K562 (cell line): ENCODE measurements around the gene KIF6. TPM values are rescaled to one million over a fixed set of nuclear protein-coding genes. Genes with fewer than 3 reads are reported as not detected.

ENCODE experiments used
- ATAC-seq: fragments of 200-7000 bp; cut with Tn5 transposase; 3 replicates; pipeline ENCODE4 v1.9.1; 2020; ENCODE audit warnings: moderate library complexity
- BruUV-seq: library from RNA; stranded (reverse); fragments of 400-500 nt; replicated peaks from 2 replicates; lab custom pipeline; 2021; lab: Mats Ljungman, UMichigan
- CTCF ChIA-PET: fragments of 300-600 bp; formaldehyde crosslinking; extraction: SDS; loops from one replicate; lab custom pipeline; 2021; ENCODE audit warnings: low intra/inter-chr PET ratio; lab: Yijun Ruan, JAX
- POLR2A ChIA-PET: fragments of 300-600, 350-650 bp; sonication (Branson Sonifier 250); formaldehyde crosslinking; extraction: SDS; loops from one replicate; lab custom pipeline; 2021; ENCODE audit warnings: antibody characterized with exemption, inconsistent platforms; lab: Yijun Ruan, JAX
- DNase-seq, 4 experiments: peaks; one replicate each; pipeline versions ENCODE4 v3.0.0 to v3.0.0-alpha.2; 2011 to 2018; ENCODE audit warnings: low spot score in 3 of 4, mixed read lengths in 3 of 4; ENCODE audit errors: extremely low read depth in 1 of 4
- FAIRE-seq: peaks from 2 replicates; lab custom pipeline; 2011; peaks lifted over from hg19 to GRCh38; lab: Jason Lieb, UNC
- H2AFZ ChIP-seq: 2 replicates; pipeline ENCODE4 v1.6.0; 2011; ENCODE audit warnings: low read depth, low read length, control low read depth, inconsistent platforms
- H3K27ac ChIP-seq: fragments of 200-600 bp; 3 replicates; pipeline ENCODE4 v1.8.0; 2011; ENCODE audit warnings: low read depth, mild to moderate bottlenecking, control low read depth, inconsistent platforms, low read length, moderate library complexity, mixed read lengths; ENCODE audit errors: extremely low read depth
- H3K27me3 ChIP-seq, 2 experiments: fragments of 300-600 bp in 1 of 2; 2 replicates in 1 of 2; 3 replicates in 1 of 2; pipeline versions ENCODE4 v1.6.0 to v1.8.0; 2011; ENCODE audit warnings: inconsistent platforms in 2 of 2, low read length in 2 of 2, mild to moderate bottlenecking in 1 of 2, mixed read lengths in 1 of 2, moderate library complexity in 1 of 2; ENCODE audit not compliant: control insufficient read depth in 2 of 2, insufficient read depth in 2 of 2
- H3K36me3 ChIP-seq: fragments of 300-600 bp; 3 replicates; pipeline ENCODE4 v1.8.0; 2011; ENCODE audit warnings: mild to moderate bottlenecking, low read length, inconsistent platforms; ENCODE audit not compliant: control insufficient read depth, insufficient read depth
- H3K4me1 ChIP-seq, 2 experiments: fragments of 200-600 bp in 1 of 2; replicated peaks in 1 of 2; 2 replicates in 1 of 2; 3 replicates in 1 of 2; pipeline versions ENCODE4 v1.5.1 to v1.8.0; 2011; ENCODE audit warnings: inconsistent platforms in 2 of 2, low read length in 2 of 2, mild to moderate bottlenecking in 1 of 2, mixed read lengths in 1 of 2, moderate library complexity in 1 of 2; ENCODE audit not compliant: control insufficient read depth in 2 of 2, insufficient read depth in 2 of 2
- H3K4me2 ChIP-seq: 2 replicates; pipeline ENCODE4 v1.6.1; 2011; ENCODE audit warnings: low read length, control low read depth, inconsistent platforms, mixed read lengths; ENCODE audit not compliant: insufficient read depth
- H3K4me3 ChIP-seq: fragments of 200-600 bp; sonication (generic), shearing (Covaris generic); 2 replicates; pipeline ENCODE4 v1.5.1; 2016; ENCODE audit warnings: control low read depth, inconsistent platforms
- H3K79me2 ChIP-seq: fragments of 200-600 bp; 3 replicates; pipeline ENCODE4 v1.8.0; 2011; ENCODE audit warnings: low read length, inconsistent platforms; ENCODE audit not compliant: control insufficient read depth, insufficient read depth
- H3K9ac ChIP-seq, 2 experiments: 2 replicates each; pipeline versions ENCODE4 v1.6.0 to v1.6.1; 2011; ENCODE audit warnings: low read depth in 2 of 2, low read length in 2 of 2, control low read depth in 1 of 2, inconsistent platforms in 1 of 2, mild to moderate bottlenecking in 1 of 2, mixed read lengths in 1 of 2; ENCODE audit not compliant: insufficient read depth in 1 of 2
- H3K9me1 ChIP-seq: one replicate; pipeline ENCODE4 v1.6.0; 2011; ENCODE audit warnings: inconsistent platforms, mild to moderate bottlenecking, low read length, moderate library complexity; ENCODE audit not compliant: control insufficient read depth, insufficient read depth
- H3K9me3 ChIP-seq: replicated peaks from 2 replicates; pipeline ENCODE4 v1.5.1; 2011; ENCODE audit warnings: low read depth, low read length, inconsistent platforms; ENCODE audit not compliant: control insufficient read depth, insufficient read depth
- H4K20me1 ChIP-seq: replicated peaks from 2 replicates; pipeline ENCODE4 v1.6.1; 2011; ENCODE audit warnings: low read length, inconsistent platforms, mixed read lengths; ENCODE audit not compliant: control insufficient read depth, insufficient read depth
- BCOR ChIP-seq: fragments of 450-650 bp; IDR thresholded peaks from 2 replicates; pipeline ENCODE4 v1.6.1; 2016
- CREB1 ChIP-seq, 2 experiments: sonication (generic) in 1 of 2; formaldehyde crosslinking in 1 of 2; IDR thresholded peaks; 2 replicates each; pipeline versions ENCODE4 v1.6.1 to v1.8.0; 2012 to 2022; ENCODE audit warnings: inconsistent platforms in 1 of 2, mild to moderate bottlenecking in 1 of 2, missing genetic modification reagents in 1 of 2, moderate library complexity in 1 of 2
- MECOM ChIP-seq: fragments of 250-450 bp; sonication (Bioruptor Pico); IDR thresholded peaks from 2 replicates; pipeline ENCODE4 v1.8.0; 2022; ENCODE audit warnings: inconsistent platforms
- SRSF3 ChIP-seq: fragments of 200-400 bp; formaldehyde crosslinking; IDR thresholded peaks from 2 replicates; pipeline ENCODE4 v1.6.1; 2016; ENCODE audit warnings: mild to moderate bottlenecking, low read length, moderate library complexity; ENCODE audit not compliant: insufficient read depth
- ZC3H4 ChIP-seq: sonication (generic); formaldehyde crosslinking; IDR thresholded peaks from 2 replicates; pipeline ENCODE4 v1.9.0; 2021; ENCODE audit warnings: missing genetic modification reagents, borderline replicate concordance
- ZNF696 ChIP-seq: fragments of 250-450 bp; sonication (Bioruptor Pico); conservative IDR thresholded peaks from 2 replicates; pipeline ENCODE4 v1.4.0; 2020; ENCODE audit warnings: mild to moderate bottlenecking, moderate library complexity
- ZNF75A ChIP-seq: fragments of 450-650 bp; formaldehyde crosslinking; IDR thresholded peaks from 2 replicates; pipeline ENCODE4 v1.4.0; 2020; ENCODE audit warnings: mild to moderate bottlenecking
- WGBS: fragments of 100-300 bp; shearing (Covaris generic); methylation state at CpG from one replicate; pipeline ENCODE4 v1.1.6; 2016; ENCODE audit warnings: low coverage, mixed read lengths; ENCODE audit not compliant: insufficient coverage; ENCODE audit errors: missing lambda C conversion rate; 5-methylcytosine and 5-hydroxymethylcytosine counted together
- in situ Hi-C: fragments of 300-500 bp; cut with MboI; formaldehyde crosslinking; loops from 4 replicates; pipeline ENCODE4 v1.15.0; 2018; ENCODE audit warnings: inconsistent platforms, mixed read lengths
- intact Hi-C: fragments of 100-400 bp; cut with micrococcal nuclease; formaldehyde crosslinking; loops from 2 replicates; pipeline ENCODE4 v1.14.2; 2022
- polyA plus RNA-seq, 8 experiments: library from polyadenylated mRNA; depleted of rRNA in 4 of 8; stranded (reverse) in 5 of 8; unstranded in 3 of 8; fragments of >200 nt; fragmentation: Nextera tagmentation in 2 of 8; fragmentation: Illumina TruSeq in 1 of 8; extraction: Ambion mirVana in 2 of 8; extraction: Trizol in 1 of 8; gene quantifications; 2 replicates each; pipeline versions ENCODE4 v1.2.1 to v1.2.3, GENCODE V29; 2011 to 2014; ENCODE audit warnings: inconsistent platforms in 1 of 8, missing spikeins in 1 of 8
- total RNA-seq, 7 experiments: library from RNA; depleted of rRNA in 6 of 7; stranded (reverse); fragments of >200 nt in 6 of 7; fragmentation: Illumina TruSeq in 2 of 7; extraction: Trizol in 2 of 7; gene quantifications; 2 replicates each; pipeline versions ENCODE4 v1.2.1 to v1.2.3, GENCODE V29; 2011 to 2021; ENCODE audit warnings: low replicate concordance in 1 of 7

The KIF6 gene
- total and polyA plus RNA-seq, 9 of the 15 experiments (the other 6 are each of a cell fraction or from before 2014, with no cell fraction given) = not detected

DNA sequence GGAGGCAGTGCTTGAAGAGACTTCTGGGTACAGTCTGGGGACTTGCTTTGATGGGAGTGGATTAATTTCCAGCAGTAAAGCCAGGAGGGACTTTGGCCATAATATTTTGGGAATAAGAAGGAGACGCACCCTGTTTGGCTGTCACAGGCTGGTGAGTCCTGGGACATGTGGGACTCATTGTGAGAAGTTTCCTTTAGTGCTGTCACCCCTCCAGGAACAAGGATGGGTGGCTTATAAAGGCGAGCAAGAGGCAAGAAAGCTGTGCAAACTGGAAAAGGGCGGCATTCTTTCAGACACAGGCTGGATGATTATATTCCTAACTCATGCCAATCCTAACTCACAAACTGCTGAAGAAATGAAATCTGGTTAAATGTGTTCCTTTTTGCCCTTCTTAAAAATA, 325.2 kb downstream of the KIF6 start:
- in situ Hi-C loops = no loop called here
- 2% methylated on average over 3 of the region's 3 CpGs for WGBS
- DNase-seq (no peak), FAIRE-seq (no peak)
- Histone ChIP-seq H3K27me3 (peaks cover 0 to 6% of the 10 kb centered on the region in 2 experiments; a peak in 3 of 5 replicates), H3K4me3 (no peak overlapping the region)
- TF ChIP-seq BCOR (no peak), ZNF696 (CRISPR knock-in tag) (no peak), CREB1 (IDR thresholded peaks at IDR 0.05) (no peak), CREB1 (CRISPR knock-in tag; IDR thresholded peaks at IDR 0.05) (no peak), MECOM (no peak), ZC3H4 (CRISPR knock-in tag) (no peak), ZNF75A (CRISPR knock-in tag) (no peak), SRSF3 (no peak)
- TF ChIP-seq, all 486 proteins: peak for 0
- Histone ChIP-seq H3K9me1 (no peaks in the 10 kb centered on the region), H3K4me2 (no peak overlapping the region), H4K20me1 (no peaks in the 10 kb centered on the region), H3K4me1 (no peaks in the 10 kb centered on the region), H3K27ac (no peak overlapping the region), H3K9me3 (no peaks in the 10 kb centered on the region), H2AFZ (no peak overlapping the region), H3K36me3 (no peaks in the 10 kb centered on the region), H3K9ac (no peak overlapping the region), H3K79me2 (no peaks in the 10 kb centered on the region)
- ATAC-seq = no peak
- intact Hi-C loops = no loop called here
- CTCF ChIA-PET = no interaction called here
- BruUV-seq = no TSS peak
- POLR2A ChIA-PET = interaction anchor here (0.6 kb wide), 1 partner anchor 353 kb away, joined by 3 read pairs; no protein-coding TSS in a partner anchor
